Pancreas (tissue), 10 donors: ENCODE results near the gene RERE. TPM values are rescaled to one million over a fixed set of nuclear protein-coding genes. Genes with fewer than 3 reads are reported as not detected.

Source experiments
- ATAC-seq, 4 donors: fragments of 200-7000 bp; cut with Tn5 transposase; one replicate each; pipeline versions ENCODE4 v1.8.0 to v1.9.1; 2020; ENCODE audit warnings: mild to moderate bottlenecking in 4 of 4, moderate library complexity in 4 of 4
- DNase-seq, 6 donors: peaks; one replicate each; pipeline ENCODE4 v3.0.0-alpha.2; 2020
- FAIRE-seq: peaks from 2 replicates; lab custom pipeline; 2012; peaks lifted over from hg19 to GRCh38; lab: Jason Lieb, UNC
- H3K27ac ChIP-seq, 4 donors: fragments of 200-600 bp; sonication (generic); 1 replicate in 3 of 4; 2 replicates in 1 of 4; pipeline versions ENCODE4 v1.5.0 to v1.8.0; 2020
- H3K27me3 ChIP-seq, 4 donors: fragments of 200-600 bp; one replicate each; pipeline ENCODE4 v1.8.0; 2021
- H3K36me3 ChIP-seq, 3 donors: fragments of 200-600 bp; sonication (generic) in 1 of 3; one replicate each; pipeline versions ENCODE4 v1.5.0 to v1.8.0; 2020 to 2021
- H3K4me1 ChIP-seq, 3 donors: fragments of 200-600 bp; one replicate each; pipeline ENCODE4 v1.8.0; 2021
- H3K4me3 ChIP-seq, 4 donors: fragments of 200-600 bp; sonication (generic) in 2 of 4; one replicate each; pipeline versions ENCODE4 v1.5.0 to v1.8.0; 2020 to 2021
- H3K9me3 ChIP-seq, 4 donors: fragments of 200-600 bp; one replicate each; pipeline ENCODE4 v1.8.0; 2021
- whole genome bisulfite sequencing, 2 donors: extraction: QIAGEN DNeasy Blood & Tissue Kit; methylation state at CpG; one replicate each; pipeline ENCODE4 v1.1.7; 2013; 5-methylcytosine and 5-hydroxymethylcytosine counted together
- intact Hi-C, 3 donors: fragments of 100-400 bp; cut with DNase I; formaldehyde crosslinking; loops; one replicate each; pipeline versions ENCODE4 v1.11.1 to v1.14.2; 2022
- polyA plus RNA-seq, 2 donors: library from polyadenylated mRNA; stranded (reverse); fragments of 200-250 nt; gene quantifications; one replicate each; pipeline ENCODE4 v1.2.3, GENCODE V29; 2013
- total RNA-seq, 6 donors: library from RNA; stranded (reverse); fragmentation: NEBNext Ultra II Directional in 4 of 6; extraction: Animal tissue kit (Norgen Biotek cat#: 25700) in 4 of 6; gene quantifications; one replicate each; pipeline versions ENCODE4 v1.2.1 to v1.2.4, GENCODE V29; 2021 to 2023
- TF ChIP-seq, protein P1 (sequence below), 4 donors: fragments of 200-600 bp; sonication (generic) in 3 of 4; IDR thresholded peaks; one replicate each; pipeline versions ENCODE4 v1.5.0 to v1.8.0; 2021; ENCODE audit warnings: antibody characterized with exemption in 4 of 4
- donor health status: healthy with polysubstance abuse.
- donor health status: DM: no; HTN: no; CAD: no; lungs with moderate emphysema.
- donor health status: DM: no; HTN: no; CAD: no.
- donor health status: control.
- donor health status: control.
- donor health status: Bipolar disorder and iron deficiency.
- donor health status: DM: yes; HTN: yes; CAD: no.
- donor health status: DM: no; HTN: no; CAD: no.
- donor health status: DM: no; HTN: no; CAD: no.
- donor health status: DM: yes; HTN: yes; CAD: no.

Gene RERE
- total and polyA plus RNA-seq, 8 donors, result 27.0 to 76.7 (median 50.7) TPM

DNA sequence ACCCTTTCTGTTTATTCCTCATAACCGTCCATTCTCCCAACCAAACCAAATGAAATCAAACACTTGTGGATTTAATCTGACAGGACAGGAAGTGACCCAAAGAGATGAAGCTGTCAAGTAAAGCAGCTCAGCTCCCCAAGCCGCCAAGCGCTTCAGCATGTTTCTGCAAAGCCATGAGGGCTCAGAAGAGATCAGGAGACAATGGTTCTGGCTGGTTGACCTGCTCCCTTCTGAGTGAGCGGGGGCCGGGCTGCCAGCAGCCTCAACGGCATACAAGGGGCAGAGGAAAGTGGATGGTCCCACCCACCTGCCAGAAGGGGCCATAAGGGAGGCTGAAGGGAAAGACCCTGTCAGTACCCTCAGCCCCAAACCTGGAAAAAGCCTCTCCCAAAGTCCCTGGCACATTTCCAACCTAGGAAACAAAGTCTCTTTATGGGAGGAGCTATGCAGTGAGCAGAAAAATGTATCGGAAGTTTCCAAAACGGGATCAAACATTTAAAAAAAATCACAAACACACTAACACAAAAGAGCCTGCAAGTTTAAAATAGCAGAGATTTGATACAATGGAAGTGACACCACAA lies 454.2 kb downstream of the RERE start:
- ATAC-seq, result no peak
- Histone ChIP-seq H3K36me3 (peaks cover 4 to 57% (median 22%) of the 10 kb centered on the region in 3 donors), H3K9me3 (no peaks in the 10 kb centered on the region), H3K4me1 (peaks cover 8 to 9% (median 8%) of the 10 kb centered on the region in 3 donors), H3K4me3 (no peak overlapping the region), H3K27ac (no peak overlapping the region), H3K27me3 (no peaks in the 10 kb centered on the region)
- FAIRE-seq, result no peak
- intact Hi-C loops, result loop anchor here in 1 of 3 donors (10.0 kb wide), 1 partner anchor 372 kb away; no protein-coding TSS in a partner anchor
- no peak for DNase-seq
- 77 to 80% methylated on average over 8 of the region's 8 CpGs for whole genome bisulfite sequencing, 2 donors
- TF ChIP-seq, protein P1, sequence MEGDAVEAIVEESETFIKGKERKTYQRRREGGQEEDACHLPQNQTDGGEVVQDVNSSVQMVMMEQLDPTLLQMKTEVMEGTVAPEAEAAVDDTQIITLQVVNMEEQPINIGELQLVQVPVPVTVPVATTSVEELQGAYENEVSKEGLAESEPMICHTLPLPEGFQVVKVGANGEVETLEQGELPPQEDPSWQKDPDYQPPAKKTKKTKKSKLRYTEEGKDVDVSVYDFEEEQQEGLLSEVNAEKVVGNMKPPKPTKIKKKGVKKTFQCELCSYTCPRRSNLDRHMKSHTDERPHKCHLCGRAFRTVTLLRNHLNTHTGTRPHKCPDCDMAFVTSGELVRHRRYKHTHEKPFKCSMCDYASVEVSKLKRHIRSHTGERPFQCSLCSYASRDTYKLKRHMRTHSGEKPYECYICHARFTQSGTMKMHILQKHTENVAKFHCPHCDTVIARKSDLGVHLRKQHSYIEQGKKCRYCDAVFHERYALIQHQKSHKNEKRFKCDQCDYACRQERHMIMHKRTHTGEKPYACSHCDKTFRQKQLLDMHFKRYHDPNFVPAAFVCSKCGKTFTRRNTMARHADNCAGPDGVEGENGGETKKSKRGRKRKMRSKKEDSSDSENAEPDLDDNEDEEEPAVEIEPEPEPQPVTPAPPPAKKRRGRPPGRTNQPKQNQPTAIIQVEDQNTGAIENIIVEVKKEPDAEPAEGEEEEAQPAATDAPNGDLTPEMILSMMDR (IDR thresholded peaks at IDR 0.05), result no peak

DNA sequence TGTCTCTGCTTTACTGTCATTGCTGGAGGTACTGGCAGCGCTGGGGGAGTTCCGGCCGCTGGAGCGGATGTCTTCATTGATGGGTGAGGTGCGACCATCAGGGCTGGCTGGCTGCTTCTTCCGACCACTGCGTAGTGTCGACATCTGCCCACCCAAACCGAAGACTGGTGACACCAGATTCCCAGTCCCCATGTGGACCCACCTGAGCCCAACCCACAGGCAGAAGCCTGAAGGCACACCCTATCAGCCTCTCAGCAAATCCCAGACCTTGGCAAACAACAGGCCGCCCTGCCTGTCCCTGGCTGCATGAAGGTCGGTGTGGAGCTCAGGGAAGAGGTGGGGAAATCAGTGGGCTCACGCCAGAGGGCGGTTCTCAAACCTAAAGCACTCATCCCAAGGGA lies 454.7 kb downstream of the RERE start:
- Histone ChIP-seq H3K27ac (no peak overlapping the region), H3K4me3 (no peak overlapping the region), H3K36me3 (peaks cover 4 to 62% (median 28%) of the 10 kb centered on the region in 3 donors), H3K4me1 (peaks cover 3 to 4% (median 4%) of the 10 kb centered on the region in 3 donors), H3K27me3 (no peaks in the 10 kb centered on the region), H3K9me3 (no peaks in the 10 kb centered on the region)
- FAIRE-seq, result no peak
- no peak for DNase-seq
- TF ChIP-seq, protein P1 (IDR thresholded peaks at IDR 0.05), result no peak
- WGBS, 2 donors, result 90 to 96% methylated on average over 13 of the region's 13 CpGs
- intact Hi-C loops, result loop anchor here in 1 of 3 donors (10.0 kb wide), 1 partner anchor 372 kb away; no protein-coding TSS in a partner anchor
- no peak for ATAC-seq

DNA sequence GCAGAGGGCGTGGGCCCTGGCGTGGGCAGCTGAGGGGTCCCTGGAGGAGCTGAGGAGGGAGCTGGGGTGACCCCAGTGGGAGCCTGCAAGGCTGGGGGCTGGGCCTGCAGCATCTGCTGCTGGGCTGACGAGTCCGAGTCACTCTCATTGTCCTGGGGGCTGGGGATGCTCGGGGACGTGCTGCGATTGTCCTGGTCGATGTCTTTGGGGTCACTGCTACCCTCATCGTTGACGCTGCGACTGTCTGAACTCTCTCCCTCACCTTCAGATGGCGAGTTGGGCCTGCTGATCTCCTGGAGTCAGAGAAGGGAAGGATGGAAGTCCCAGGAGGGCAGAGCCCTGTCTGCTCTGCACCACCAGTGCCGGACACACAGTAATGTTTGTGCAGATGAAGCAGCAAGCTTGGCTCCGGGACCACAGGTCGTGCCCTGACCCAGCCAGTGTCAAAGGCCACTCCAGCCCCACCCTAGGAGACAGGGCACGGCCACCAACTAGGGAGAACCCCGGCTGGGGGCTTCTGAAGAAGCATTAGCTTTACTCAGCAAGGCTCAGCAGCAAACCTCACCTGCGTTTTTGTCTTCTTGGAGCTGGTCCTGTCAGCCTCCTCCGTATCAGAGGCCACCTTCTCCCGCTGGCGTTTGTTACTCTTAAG lies 456.1 kb downstream of the RERE start:
- H3K9me3 ChIP-seq, result no peaks in the 10 kb centered on the region
- H3K27me3 ChIP-seq, result no peaks in the 10 kb centered on the region
- intact Hi-C loops, result loop anchor here in 1 of 3 donors (10.0 kb wide), 1 partner anchor 373 kb away; no protein-coding TSS in a partner anchor
- peaks cover 4 to 76% (median 37%) of the 10 kb centered on the region in 3 donors for H3K36me3 ChIP-seq
- FAIRE-seq (no peak), ATAC-seq (no peak), DNase-seq (no peak)
- no peak overlapping the region for H3K27ac ChIP-seq
- H3K4me1 ChIP-seq, result no peaks in the 10 kb centered on the region
- 89% methylated on average over 21 of the region's 21 CpGs for WGBS, 2 donors
- H3K4me3 ChIP-seq, result no peak overlapping the region
- TF ChIP-seq, protein P1 (IDR thresholded peaks at IDR 0.05), result no peak

DNA sequence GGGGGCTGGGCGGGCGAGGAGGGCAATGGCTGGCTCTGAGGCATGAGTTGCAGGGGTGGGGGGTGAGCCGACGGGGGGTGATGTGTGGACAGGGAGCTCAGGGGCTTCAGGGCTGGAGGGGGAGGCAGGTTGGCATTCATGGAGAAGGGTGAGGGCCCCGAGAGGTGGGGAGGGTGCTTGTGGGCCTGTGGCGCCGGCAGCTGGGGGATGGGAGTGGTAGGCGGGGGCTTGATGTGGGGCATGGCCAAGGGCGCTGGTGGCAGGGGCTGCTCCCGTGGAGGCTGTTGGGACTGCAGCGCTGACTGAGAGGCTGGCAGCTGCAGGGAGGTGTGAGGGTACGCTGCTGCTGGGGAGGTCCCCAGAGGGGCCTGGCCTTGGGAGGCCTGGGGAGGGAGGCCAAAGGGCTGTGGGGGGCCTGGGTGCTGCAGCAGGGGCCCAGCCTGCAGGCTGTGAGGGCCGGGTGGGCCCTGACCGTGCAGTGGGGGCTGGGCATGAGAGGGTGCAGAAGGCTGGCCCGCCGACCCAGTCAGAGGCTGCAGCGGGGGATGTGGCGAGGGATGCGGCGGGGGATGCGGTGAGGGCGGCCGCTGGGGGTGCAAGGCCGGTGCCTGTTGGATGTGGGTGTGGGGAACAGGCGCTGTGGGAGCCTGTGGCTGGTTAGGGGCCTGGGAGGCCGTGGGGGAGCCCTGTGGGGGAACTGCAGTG lies 456.8 kb downstream of the RERE start:
- Histone ChIP-seq H3K4me1 (no peaks in the 10 kb centered on the region), H3K27me3 (no peaks in the 10 kb centered on the region), H3K4me3 (no peak overlapping the region), H3K9me3 (no peaks in the 10 kb centered on the region), H3K36me3 (peaks cover 4 to 81% (median 44%) of the 10 kb centered on the region in 3 donors), H3K27ac (no peak overlapping the region)
- intact Hi-C loops, result loop anchor here in 1 of 3 donors (10.0 kb wide), 1 partner anchor 374 kb away; no protein-coding TSS in a partner anchor
- FAIRE-seq, result no peak
- ATAC-seq, result peak in 1 of 4 donors; percentile 3
- peak in 1 of 6 donors; percentile 78 for DNase-seq
- 89 to 97% methylated on average over 20 to 26 of the region's 26 CpGs for WGBS, 2 donors
- TF ChIP-seq, protein P1 (IDR thresholded peaks at IDR 0.05), result no peak
